ENCODE data around the gene SUPT20HL1.
"Not testable (repeated sequence)": the region's sequence is repeated elsewhere in the genome, so short reads cannot be mapped to it uniquely, and the experiment has no call there.

The SUPT20HL1 gene

DNA sequence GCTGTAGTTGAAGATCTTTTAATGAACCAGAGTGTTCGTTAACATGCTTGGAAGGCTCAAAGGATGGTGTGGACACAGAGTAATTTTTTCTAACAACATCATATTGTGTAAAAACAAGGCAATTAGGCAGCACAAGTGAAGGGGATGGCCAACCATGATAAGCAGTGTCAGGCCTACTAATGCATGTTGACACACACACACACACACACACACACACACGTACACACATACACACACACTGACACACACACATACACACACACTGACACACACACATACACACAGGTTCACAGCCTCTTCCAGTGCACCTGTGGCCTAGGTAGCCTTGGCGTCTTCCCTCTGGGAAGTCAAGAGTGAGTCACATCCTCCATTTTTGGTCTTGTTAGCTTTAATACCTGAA is at the start of gene SUPT20HL1:
SUPT20HL1 (plus strand) TSS at position 368 of the 400 bp plus-strand sequence. CDS start 2,122 bp downstream, outside the sequence.
- DNase-seq, result no peak

DNA sequence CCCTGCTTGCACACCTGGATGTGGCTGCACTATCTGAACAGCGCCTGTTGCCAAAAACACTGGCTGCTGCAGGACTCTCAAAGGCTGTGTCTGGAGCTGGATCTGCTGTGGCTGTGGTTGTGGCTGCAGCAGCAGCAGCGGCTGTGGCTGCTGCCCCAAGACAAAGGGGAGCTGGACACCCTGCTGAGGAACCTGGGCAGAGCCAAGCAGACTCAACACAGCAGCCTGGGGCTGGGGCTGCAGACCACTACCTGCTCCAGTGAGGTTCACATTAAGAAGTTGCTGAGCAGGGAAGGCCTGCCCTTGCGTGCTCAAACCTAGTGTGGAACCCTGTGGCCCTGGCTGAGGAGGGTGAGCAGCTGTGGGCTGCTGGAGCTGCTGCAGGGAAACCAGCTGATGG is 49.5 kb upstream of the SUPT20HL1 start:
- not testable (repeated sequence) for DNase-seq

DNA sequence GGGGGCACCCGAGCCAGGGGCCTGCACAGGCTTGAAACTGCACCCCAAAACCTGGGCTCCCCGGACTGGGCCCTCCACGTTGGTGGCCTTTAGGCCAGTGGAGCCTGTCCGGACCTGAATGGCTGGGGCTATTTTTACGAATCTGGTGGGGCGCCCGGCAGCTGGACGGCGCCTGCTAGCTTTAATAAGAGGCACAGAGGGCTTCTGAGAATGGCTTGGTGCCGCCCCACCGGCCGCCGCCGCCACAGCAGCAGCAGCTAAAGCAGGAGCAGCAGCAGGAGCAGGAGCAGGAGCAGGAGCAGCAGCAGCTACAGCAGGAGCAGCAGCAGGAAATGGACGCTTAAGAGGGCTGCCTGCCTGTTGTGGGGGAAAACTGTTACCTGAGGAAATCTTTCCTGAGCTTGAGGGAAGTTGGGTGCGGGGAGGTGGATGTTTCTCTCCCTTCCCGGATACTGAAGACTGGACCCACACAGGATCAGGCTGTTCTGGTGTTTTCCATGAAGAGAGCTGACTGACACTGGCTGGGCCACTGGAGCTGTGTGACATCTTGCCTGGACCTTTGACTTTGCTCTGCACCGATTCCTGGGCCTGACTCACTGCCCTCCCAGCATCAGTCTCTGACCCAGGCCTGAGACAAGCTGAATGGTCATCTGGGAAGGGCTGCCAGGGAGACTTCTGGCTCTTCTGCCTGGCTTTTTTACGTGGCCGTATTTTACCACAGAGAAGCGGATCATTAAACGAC is 48.8 kb upstream of the SUPT20HL1 start:
- DNase-seq, result not testable (repeated sequence)

DNA sequence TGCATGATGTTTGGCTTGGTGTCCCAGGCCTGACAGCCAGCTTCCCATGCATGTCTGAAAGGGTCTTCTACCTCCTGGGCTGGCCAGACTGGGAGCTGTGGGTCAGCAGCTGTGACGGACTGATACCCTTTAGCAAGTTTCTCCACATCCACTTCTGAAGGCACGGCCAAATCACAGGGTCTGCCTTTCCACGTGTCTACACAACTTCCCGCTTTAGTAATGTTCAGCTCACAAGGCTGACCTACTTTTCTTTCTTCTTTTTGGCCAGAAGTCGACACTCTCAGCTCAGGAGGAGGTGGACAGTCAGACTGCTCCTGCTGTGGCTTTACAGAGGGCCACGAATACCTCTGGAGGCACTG is 48.2 kb upstream of the SUPT20HL1 start:
- not testable (repeated sequence) for DNase-seq

DNA sequence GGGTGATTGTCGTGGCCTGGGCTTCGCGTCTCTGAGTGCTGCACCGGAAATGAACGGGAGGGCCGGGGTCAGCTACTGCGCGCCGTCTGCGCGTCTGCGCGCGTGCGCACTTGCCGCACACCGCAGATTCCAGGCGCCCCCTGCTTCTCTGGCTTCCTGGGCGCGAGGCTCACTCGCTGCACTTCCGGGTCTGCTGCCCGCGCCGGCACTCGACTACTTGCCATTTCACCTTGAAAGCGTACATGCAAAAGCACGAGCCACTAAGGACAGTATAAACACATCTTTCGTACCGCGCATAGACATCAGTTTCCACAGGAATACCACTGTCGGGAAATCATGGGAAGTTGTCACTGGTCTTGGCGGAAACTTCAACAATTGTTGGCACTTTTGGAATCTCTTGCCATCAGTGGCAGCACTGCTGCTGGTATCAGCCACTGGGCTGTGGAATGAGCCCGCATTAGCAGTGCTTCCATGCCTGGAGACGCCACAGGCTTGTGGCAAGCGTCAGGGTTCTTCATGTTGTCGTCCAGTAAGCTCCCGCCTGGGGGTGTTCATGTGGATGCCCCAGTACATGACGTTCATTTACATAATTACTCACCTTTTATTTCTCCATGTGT is 46.3 kb upstream of the SUPT20HL1 start, which contains the start of gene SUPT20HL2:
SUPT20HL2 (minus strand) TSS at position 51 of the 617 bp plus-strand sequence. CDS start 754 bp downstream, outside the sequence.
- DNase-seq, result no peak

DNA sequence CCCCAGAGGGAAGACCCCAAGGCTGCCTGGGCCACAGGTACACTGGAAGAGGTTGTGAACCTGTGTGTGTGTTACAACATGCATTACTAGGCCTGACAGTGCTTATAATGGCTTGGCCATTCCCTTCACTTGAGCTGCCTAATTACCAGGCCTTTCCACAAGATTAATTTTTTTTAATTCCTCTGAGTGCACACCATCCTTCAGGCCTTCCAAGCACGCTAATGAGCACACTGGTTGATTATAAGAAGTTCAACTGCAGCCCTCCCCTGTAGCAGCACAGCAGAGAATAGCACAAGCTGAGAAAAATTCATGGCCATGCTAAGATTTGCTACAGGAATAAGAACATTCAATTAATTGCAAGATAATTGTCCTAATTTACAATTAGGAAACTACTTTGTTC is 44.3 kb upstream of the SUPT20HL1 start:
- DNase-seq, result no peak

DNA sequence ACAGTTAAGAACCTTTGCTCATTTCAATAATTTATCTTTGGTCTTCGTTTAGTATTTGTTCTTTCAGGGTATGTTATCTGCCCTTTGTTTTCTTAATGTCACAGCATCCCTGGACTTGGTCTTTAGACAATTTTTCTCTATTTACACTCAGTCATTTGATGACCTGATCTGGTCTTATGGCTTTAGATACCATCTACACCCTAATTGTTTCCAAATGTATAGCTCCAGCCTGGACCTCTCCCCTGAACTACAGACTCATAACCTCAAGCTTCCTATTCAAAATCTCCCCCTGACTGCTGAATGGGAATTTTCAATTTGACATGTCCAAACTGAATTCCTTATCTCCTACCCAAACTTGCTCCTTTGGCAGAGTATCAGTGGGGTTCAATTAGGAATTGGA is 42.9 kb upstream of the SUPT20HL1 start:
- DNase-seq, result no peak

DNA sequence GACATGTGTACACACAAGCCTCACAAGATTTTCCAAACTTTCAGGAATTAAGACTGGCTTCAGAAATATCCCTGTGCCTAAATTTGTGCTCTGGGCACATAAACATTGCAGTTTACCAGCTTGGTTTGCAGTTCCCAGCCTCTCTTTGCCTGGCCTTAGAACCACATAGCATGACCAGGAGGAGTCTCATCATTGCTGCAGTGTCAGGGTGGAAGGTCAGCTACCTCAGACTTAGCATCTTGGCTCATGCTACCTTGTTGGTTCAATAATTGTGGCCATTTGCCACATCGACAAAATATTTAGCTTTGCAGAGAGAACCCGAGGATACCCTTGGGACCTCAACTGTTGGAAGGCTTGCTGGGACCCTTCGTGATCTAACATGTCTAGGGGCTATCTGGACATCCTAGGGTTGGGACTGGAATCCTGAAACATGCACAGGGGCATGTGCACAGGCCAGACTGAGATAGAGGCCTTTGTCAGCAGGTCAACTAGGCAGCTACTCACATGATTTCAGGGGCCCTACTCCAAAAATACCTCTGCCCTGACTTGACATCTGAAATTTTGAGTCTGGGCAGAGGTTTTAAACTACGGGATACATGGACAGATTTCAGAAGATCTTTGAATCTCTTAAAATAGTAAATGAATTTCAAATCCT is 38.6 kb upstream of the SUPT20HL1 start:
- DNase-seq, result no peak

DNA sequence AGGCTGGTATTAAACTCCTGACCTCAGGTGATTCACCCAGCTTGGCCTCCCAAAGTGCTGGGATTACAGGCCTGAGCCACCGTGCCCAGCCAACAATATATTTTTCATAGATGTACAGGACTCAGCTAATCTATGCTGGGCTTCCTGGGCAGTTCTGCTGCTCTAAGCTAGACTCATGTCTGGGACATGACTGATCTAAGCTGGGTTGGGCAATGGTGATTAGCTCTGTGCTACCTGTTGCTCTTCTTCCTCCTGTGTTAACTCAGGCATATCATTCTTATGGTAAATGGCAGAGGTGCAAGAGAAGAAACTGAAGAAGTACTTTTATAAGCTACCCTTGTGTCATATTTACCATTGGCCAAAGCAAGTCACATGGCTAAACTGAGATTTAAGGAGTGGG is 35.2 kb upstream of the SUPT20HL1 start:
- DNase-seq, result no peak

DNA sequence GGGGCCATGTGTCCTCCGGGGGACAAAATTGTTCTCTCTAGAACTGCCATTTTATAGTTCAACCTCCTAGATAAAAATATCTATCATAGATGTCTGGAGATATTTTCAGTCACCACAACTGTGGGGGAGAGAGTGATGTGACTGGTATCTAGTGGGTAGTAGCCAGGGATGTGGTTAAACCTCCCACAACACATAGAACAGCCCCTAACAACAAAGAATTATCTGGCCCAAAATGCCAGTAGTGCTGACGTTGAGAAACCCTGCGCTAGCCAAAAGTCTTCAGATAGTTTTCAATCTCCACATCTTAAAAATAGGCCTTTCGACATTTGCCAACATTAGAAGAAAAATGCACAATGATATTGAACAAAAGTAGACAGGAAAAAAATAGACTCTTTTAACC is 27.6 kb upstream of the SUPT20HL1 start:
- DNase-seq, result no peak

DNA sequence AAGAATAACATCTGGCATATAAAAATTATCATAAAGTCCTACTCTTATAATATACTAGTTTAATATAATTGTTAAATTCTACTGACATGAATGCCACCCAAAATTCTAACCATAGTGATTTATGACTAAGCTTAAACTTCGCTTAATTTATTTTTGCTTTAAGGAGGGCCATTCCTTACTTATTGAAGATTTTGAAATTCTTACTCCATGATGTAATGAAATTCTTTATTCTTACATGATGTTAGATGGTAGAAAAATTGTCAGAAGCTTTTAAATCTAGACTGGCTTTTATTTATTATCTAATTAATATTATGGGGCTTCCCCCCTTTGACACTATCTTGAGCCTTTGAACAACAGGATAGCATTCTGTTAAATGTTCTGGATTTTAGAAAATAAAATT is 27.1 kb upstream of the SUPT20HL1 start:
- no peak for DNase-seq

DNA sequence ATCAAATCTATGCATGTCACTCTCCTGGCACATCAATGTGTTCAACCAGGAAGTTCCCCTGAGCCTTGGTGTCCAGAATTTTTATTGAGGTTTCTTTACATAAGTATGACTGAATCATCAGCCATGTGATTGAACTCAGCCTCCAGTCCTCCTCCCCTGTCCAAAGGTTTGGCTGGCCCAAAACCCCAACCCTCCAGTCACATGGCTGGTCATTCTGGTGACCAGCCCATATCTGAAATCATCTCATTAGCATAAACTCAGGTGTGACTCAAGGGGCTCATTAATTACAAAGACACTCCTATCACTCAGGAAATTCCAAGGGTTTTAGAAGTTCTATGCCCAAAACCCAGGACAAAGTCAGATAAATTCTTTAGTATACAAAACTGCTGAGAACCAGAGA is 26.0 kb upstream of the SUPT20HL1 start:
- no peak for DNase-seq

DNA sequence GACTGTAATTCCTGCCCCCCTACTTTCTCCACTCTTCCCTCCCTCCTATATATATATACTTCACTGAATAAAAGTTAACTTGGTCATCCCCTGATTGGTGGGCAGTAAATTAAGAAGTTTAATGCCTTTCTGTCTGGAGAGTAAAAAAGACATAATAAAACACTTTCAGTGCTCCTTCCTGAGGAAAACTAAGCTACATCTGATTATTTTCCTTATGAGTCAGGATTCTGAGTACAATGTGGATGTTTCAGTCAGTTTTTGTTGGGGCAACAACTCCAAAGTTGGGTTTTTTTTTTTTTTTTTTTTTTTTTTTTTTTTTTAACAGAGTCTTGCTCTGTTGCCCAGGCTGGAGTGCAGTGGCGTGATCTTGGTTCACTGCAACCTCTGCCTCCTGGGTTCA is 24.6 kb upstream of the SUPT20HL1 start:
- no peak for DNase-seq

DNA sequence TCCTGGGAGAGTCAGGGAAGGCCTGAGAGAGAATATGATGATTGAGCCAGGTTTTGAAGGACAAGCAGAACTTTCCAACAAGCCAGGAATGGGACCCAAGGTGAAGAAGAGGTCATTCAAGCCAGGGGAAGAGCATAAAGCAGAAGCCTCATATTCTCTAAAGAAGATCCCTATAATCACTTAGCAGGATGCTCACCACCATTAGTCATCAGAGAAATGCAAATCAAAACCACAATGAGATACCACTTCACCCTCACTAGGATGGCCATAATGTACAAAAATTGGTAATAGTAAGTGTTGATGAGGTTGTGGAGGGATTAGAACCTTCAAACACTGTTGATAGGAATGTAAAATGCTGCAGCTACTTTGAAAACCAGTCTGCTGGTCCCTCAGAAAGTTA is 20.5 kb upstream of the SUPT20HL1 start:
- DNase-seq, result no peak

DNA sequence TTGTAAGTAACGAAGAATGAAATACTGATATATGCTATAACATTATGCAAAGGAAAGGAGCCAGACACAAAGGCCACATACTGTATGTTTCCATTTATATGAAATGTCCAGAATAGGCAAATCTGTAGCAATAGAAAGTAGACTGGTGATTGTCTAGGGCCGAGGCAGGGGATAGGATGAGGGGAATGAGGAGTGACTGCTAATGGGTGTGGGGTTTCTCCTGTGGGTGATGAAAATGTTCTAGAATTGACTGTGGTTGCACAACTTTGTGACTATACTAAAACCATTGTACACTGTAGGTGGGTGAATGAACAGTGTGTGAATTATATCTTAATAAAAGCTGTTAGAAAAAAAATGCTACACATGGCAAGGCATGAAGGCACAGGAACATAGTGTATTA is 19.9 kb upstream of the SUPT20HL1 start:
- DNase-seq, result no peak

DNA sequence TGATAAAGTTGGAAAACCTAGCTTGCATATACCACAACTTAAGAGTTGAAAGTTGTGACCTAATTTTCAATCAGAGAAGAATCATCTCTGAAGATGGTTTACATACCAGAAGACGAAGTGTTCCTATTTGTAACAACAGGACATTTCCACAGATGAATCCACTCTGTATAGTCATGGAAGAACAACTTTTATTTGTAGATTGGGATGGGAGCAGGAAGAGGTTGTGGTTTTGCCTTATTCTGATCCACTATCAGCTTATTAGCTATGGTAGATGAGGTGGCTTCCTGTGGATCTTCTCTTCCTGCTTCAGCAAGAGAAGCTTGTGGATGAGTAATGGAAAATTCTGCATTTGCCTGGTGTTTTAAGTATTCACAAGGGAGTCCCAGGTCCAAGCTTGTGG is 18.6 kb upstream of the SUPT20HL1 start:
- no peak for DNase-seq

DNA sequence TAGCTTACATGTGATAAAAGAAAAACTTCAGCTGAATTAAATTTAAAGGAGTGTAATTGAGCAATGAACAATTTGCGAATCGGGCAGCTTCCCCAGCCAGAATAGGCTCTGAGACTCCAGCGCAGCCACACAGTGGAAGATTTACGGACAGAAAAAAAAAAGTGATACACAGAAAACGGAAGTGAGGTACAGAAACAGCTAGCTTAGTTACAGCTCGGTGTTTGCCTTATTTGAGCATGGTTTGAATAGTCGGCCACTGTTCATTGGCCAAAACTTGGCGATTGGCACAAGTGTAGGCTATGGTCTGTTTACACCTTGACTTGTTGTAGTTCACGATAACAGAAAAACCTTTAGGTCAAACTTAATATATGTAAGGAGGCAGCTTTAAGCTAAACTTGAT is 16.7 kb upstream of the SUPT20HL1 start:
- no peak for DNase-seq

DNA sequence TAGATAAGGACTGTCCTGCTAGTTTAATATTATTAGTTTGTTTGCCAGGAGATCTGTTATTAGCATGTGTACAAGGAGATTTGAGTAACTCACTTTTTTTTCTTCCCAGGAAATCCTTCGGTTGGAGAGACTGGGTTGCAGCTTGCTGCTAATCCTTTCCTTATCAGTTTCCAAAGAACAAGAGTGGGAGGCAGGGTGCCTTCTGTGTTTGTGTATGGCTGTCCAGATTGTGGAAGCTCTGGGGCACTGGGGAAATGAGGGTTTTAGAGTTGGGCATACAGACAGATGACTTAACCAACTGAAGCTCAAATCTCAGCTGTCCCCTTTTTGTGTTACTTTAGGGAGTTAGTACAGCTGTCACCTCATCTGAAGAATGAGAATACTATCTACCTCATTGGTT is 12.6 kb upstream of the SUPT20HL1 start:
- no peak for DNase-seq

DNA sequence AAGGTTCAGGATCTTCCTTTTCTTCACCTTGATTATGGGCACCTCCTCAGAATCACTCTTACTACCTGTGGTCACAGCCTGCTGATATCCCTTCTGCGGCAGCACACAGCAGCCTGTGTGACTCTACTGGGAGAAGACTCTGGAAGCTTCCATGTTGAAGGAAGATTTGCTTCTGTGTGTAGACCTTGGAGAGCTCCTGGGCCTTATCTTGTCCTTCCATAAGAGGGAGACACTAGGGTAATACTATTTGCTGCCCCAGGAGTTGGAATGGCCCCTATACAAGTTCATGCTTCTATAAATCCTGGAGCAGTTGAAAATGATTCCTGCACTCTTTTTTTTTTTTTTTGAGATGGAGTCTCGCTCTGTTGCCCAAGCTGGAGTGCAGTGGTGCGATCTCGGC is 10.2 kb upstream of the SUPT20HL1 start:
- no peak for DNase-seq

DNA sequence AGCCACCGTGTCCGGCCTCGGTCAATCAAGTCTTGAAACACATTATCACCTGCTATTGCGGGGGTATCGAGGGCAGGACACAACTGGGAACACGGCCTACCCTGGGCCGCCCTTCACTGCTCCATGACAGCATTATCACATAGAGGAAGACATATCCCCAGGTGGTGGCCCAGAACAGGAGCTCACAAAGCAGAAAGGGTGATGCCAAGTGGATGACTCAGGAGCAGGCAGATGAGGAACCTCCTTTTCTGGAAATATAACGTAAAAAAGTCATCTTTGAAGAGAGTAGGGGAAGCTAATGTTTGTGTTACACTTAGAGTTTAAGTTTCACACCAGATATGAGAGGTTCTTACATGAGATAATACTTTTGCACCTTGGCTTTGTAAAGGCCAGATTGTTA is 5.3 kb upstream of the SUPT20HL1 start:
- DNase-seq, result no peak

DNA sequence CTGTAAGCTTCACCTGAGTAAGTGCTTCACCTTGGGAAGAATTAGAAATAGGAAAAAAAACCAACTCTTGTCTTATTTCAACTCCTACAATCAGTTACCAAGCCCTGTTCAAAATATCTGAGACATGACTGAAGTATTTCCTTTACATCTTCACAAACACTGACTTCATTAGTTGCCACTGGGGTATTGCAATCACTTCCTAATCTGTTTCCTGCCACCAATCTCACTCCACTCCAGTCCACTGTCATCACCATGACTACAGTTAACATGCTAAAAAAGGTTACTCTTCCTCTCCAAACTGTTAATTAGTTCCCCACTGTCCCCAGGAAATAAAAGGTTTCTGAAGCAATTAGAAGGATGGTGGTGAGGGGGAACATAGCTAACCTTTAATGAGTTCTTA is 3.3 kb upstream of the SUPT20HL1 start:
- no peak for DNase-seq

DNA sequence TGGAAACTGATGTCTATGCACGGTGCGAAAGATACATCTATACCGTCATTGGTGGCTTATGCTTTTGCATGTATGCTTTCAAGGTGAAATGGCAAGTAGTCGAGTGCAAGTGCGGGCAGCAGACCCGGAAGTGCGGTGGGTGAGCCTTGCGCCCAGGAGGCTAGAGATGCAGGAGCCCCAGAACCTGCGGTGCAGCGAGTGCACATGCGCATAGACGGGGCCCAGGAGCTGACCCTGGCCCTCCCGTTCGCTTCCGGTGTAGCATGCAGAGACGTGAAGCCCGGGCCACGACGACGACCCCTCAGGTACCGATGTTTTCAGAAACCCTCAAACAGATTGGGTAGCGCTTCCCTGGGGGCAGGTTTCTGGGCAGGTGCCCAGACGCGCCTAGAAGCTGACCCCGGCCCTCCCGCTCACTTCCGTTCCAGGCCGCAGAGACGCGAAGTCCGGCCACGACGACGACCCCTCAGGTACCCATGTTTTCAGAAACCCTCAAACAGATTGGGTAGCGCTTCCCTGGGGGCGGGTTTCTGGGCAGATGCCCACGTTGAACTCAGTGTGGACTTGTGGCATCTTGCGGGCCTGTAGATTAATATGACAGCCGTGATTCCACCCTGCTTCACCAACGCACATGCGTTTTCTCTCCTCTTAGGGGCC is 1.8 kb downstream of the SUPT20HL1 start:
- DNase-seq, result not testable (repeated sequence)

DNA sequence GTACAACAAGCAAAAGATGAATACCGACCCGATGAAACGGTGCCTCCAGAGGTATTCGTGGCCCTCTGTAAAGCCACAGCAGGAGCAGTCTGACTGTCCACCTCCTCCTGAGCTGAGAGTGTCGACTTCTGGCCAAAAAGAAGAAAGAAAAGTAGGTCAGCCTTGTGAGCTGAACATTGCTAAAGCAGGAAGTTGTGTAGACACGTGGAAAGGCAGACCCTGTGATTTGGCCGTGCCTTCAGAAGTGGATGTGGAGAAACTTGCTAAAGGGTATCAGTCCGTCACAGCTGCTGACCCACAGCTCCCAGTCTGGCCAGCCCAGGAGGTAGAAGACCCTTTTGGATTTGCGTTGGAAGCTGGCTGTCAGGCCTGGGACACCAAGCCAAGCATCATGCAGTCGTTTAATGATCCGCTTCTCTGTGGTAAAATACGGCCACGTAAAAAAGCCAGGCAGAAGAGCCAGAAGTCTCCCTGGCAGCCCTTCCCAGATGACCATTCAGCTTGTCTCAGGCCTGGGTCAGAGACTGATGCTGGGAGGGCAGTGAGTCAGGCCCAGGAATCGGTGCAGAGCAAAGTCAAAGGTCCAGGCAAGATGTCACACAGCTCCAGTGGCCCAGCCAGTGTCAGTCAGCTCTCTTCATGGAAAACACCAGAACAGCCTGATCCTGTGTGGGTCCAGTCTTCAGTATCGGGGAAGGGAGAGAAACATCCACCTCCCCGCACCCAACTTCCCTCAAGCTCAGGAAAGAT is 3.2 kb downstream of the SUPT20HL1 start:
- not testable (repeated sequence) for DNase-seq

Measured in activated CD4-positive, CD25-positive, alpha-beta regulatory T cell treated with anti-CD3 and anti-CD28 coated beads, Interleukin-2, amount 50 U/mL, for 72 hours (primary cell).